ENCODE measurements around the gene CDK14. TPM values are rescaled to one million over a fixed set of nuclear protein-coding genes. Genes with fewer than 3 reads are reported as not detected.

Gene CDK14
- total and polyA plus RNA-seq, 4 donors, result 4.2 to 12.4 (median 7.4) TPM

- no peak for DNase-seq (ENCODE audit: low spot score)
- H3K9ac ChIP-seq (ENCODE audit: low read depth in 1 of 2, low read length in 2 of 2), result peak overlapping the region; percentile 26 to 34
- H3K4me1 ChIP-seq (ENCODE audit: control insufficient read depth in 4 of 4, insufficient read depth in 4 of 4, low read length in 3 of 4), result peaks cover 5 to 51% (median 31%) of the 10 kb centered on the region in 4 donors
- WGBS, result 49% methylated on average over 4 of the region's 4 CpGs
- H3K27me3 ChIP-seq (ENCODE audit: control insufficient read depth in 4 of 4, insufficient read depth in 4 of 4, low read length in 3 of 4), result no peaks in the 10 kb centered on the region
- no peaks in the 10 kb centered on the region for H3K9me3 ChIP-seq (ENCODE audit: control insufficient read depth in 4 of 4, low read length in 3 of 4)
- H3K4me3 ChIP-seq (ENCODE audit: low read depth in 1 of 3, low read length in 3 of 3), result no peak overlapping the region
- H3K27ac ChIP-seq (ENCODE audit: low read depth in 1 of 2, low read length in 2 of 2), result no peak overlapping the region
- H3K36me3 ChIP-seq (ENCODE audit: control insufficient read depth in 4 of 4, insufficient read depth in 3 of 4, low read depth in 1 of 4, low read length in 3 of 4), result no peaks in the 10 kb centered on the region
- no peak for TF ChIP-seq RAD21 (IDR thresholded peaks at IDR 0.05)
- TF ChIP-seq EGR1 (IDR thresholded peaks at IDR 0.05; ENCODE audit: low read depth in 2 of 2), result no peak
- TF ChIP-seq, protein P1, sequence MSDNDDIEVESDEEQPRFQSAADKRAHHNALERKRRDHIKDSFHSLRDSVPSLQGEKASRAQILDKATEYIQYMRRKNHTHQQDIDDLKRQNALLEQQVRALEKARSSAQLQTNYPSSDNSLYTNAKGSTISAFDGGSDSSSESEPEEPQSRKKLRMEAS (IDR thresholded peaks at IDR 0.05), result no peak
- no peak for TF ChIP-seq ATF3 (IDR thresholded peaks at IDR 0.05)
- no peak for TF ChIP-seq HNF4G (IDR thresholded peaks at IDR 0.05)
- TF ChIP-seq, protein P2, sequence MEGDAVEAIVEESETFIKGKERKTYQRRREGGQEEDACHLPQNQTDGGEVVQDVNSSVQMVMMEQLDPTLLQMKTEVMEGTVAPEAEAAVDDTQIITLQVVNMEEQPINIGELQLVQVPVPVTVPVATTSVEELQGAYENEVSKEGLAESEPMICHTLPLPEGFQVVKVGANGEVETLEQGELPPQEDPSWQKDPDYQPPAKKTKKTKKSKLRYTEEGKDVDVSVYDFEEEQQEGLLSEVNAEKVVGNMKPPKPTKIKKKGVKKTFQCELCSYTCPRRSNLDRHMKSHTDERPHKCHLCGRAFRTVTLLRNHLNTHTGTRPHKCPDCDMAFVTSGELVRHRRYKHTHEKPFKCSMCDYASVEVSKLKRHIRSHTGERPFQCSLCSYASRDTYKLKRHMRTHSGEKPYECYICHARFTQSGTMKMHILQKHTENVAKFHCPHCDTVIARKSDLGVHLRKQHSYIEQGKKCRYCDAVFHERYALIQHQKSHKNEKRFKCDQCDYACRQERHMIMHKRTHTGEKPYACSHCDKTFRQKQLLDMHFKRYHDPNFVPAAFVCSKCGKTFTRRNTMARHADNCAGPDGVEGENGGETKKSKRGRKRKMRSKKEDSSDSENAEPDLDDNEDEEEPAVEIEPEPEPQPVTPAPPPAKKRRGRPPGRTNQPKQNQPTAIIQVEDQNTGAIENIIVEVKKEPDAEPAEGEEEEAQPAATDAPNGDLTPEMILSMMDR (IDR thresholded peaks at IDR 0.05; ENCODE audit: low read depth, low read length, missing input control), result no peak
- TF ChIP-seq YY1 (IDR thresholded peaks at IDR 0.05), result no peak
- TF ChIP-seq TAF1 (conservative IDR thresholded peaks at IDR 0.05), result no peak
Measured at GRCh38 chr7:90710466-90710850, 114.3 kb downstream of the CDK14 start.

- whole genome bisulfite sequencing, result 33% methylated on average over 1 of the region's 1 CpG
- Histone ChIP-seq H3K9ac (ENCODE audit: low read depth in 1 of 2, low read length in 2 of 2) (no peak overlapping the region), H3K27ac (ENCODE audit: low read depth in 1 of 2, low read length in 2 of 2) (peak overlapping the region; percentile 7 to 55), H3K9me3 (ENCODE audit: control insufficient read depth in 4 of 4, low read length in 3 of 4) (no peaks in the 10 kb centered on the region), H3K4me1 (ENCODE audit: control insufficient read depth in 4 of 4, insufficient read depth in 4 of 4, low read length in 3 of 4) (peaks cover 5 to 48% (median 36%) of the 10 kb centered on the region in 4 donors), H3K36me3 (ENCODE audit: control insufficient read depth in 4 of 4, insufficient read depth in 3 of 4, low read depth in 1 of 4, low read length in 3 of 4) (no peaks in the 10 kb centered on the region), H3K4me3 (ENCODE audit: low read depth in 1 of 3, low read length in 3 of 3) (no peak overlapping the region), H3K27me3 (ENCODE audit: control insufficient read depth in 4 of 4, insufficient read depth in 4 of 4, low read length in 3 of 4) (no peaks in the 10 kb centered on the region)
- TF ChIP-seq HNF4A (conservative IDR thresholded peaks at IDR 0.05) (peak in 1 of 2 donors; percentile 3), REST (IDR thresholded peaks at IDR 0.05) (no peak)
- DNase-seq (ENCODE audit: low spot score), result no peak
Measured at GRCh38 chr7:90713628-90714027, 117.5 kb downstream of the CDK14 start.

- peaks cover 5 to 48% (median 35%) of the 10 kb centered on the region in 4 donors for H3K4me1 ChIP-seq (ENCODE audit: control insufficient read depth in 4 of 4, insufficient read depth in 4 of 4, low read length in 3 of 4)
- H3K27ac ChIP-seq (ENCODE audit: low read depth in 1 of 2, low read length in 2 of 2), result no peak overlapping the region
- 94% methylated on average over 2 of the region's 2 CpGs for whole genome bisulfite sequencing
- DNase-seq (ENCODE audit: low spot score), result no peak
- no peaks in the 10 kb centered on the region for H3K36me3 ChIP-seq (ENCODE audit: control insufficient read depth in 4 of 4, insufficient read depth in 3 of 4, low read depth in 1 of 4, low read length in 3 of 4)
- H3K4me3 ChIP-seq (ENCODE audit: low read depth in 1 of 3, low read length in 3 of 3), result no peak overlapping the region
- no peaks in the 10 kb centered on the region for H3K27me3 ChIP-seq (ENCODE audit: control insufficient read depth in 4 of 4, insufficient read depth in 4 of 4, low read length in 3 of 4)
- no peak overlapping the region for H3K9ac ChIP-seq (ENCODE audit: low read depth in 1 of 2, low read length in 2 of 2)
- no peaks in the 10 kb centered on the region for H3K9me3 ChIP-seq (ENCODE audit: control insufficient read depth in 4 of 4, low read length in 3 of 4)
- TF ChIP-seq YY1 (IDR thresholded peaks at IDR 0.05) (no peak), RAD21 (IDR thresholded peaks at IDR 0.05) (no peak), REST (IDR thresholded peaks at IDR 0.05) (no peak), SP1 (IDR thresholded peaks at IDR 0.05) (no peak), JUND (IDR thresholded peaks at IDR 0.05) (no peak)
- TF ChIP-seq, protein P2 (IDR thresholded peaks at IDR 0.05; ENCODE audit: low read depth, low read length, missing input control), result no peak
- TF ChIP-seq, protein P3, sequence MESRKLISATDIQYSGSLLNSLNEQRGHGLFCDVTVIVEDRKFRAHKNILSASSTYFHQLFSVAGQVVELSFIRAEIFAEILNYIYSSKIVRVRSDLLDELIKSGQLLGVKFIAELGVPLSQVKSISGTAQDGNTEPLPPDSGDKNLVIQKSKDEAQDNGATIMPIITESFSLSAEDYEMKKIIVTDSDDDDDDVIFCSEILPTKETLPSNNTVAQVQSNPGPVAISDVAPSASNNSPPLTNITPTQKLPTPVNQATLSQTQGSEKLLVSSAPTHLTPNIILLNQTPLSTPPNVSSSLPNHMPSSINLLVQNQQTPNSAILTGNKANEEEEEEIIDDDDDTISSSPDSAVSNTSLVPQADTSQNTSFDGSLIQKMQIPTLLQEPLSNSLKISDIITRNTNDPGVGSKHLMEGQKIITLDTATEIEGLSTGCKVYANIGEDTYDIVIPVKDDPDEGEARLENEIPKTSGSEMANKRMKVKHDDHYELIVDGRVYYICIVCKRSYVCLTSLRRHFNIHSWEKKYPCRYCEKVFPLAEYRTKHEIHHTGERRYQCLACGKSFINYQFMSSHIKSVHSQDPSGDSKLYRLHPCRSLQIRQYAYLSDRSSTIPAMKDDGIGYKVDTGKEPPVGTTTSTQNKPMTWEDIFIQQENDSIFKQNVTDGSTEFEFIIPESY (IDR thresholded peaks at IDR 0.05), result no peak
Measured at GRCh38 chr7:90715067-90715466, 118.9 kb downstream of the CDK14 start.
